Measurements from ENCODE around the gene MCC. TPM values are rescaled to one million over a fixed set of nuclear protein-coding genes. Genes with fewer than 3 reads are reported as not detected.

Gene MCC
- total and polyA plus RNA-seq, 4 donors = 9.0 to 47.3 (median 14.7) TPM

GRCh38 chr5:113364466-113364865, 123.8 kb downstream of the MCC start (continued):
- no peak for TF ChIP-seq CTCF (IDR thresholded peaks at IDR 0.05; ENCODE audit: low read depth, low read length, missing input control)
- TF ChIP-seq FOXA2 (IDR thresholded peaks at IDR 0.05) = no peak
- TF ChIP-seq FOXA1 (IDR thresholded peaks at IDR 0.05) = no peak
- TF ChIP-seq ZBTB33 (IDR thresholded peaks at IDR 0.05) = no peak
- TF ChIP-seq SP1 (IDR thresholded peaks at IDR 0.05) = no peak
- TF ChIP-seq ATF3 (IDR thresholded peaks at IDR 0.05) = no peak
- no peak for TF ChIP-seq JUND (IDR thresholded peaks at IDR 0.05)

- Histone ChIP-seq H3K9me3 (ENCODE audit: control insufficient read depth in 4 of 4, low read length in 3 of 4) (peaks cover 0 to 6% (median 4%) of the 10 kb centered on the region in 4 donors), H3K4me3 (ENCODE audit: low read depth in 1 of 3, low read length in 3 of 3) (no peak overlapping the region), H3K36me3 (ENCODE audit: control insufficient read depth in 4 of 4, insufficient read depth in 3 of 4, low read depth in 1 of 4, low read length in 3 of 4) (no peaks in the 10 kb centered on the region), H3K27me3 (ENCODE audit: control insufficient read depth in 4 of 4, insufficient read depth in 4 of 4, low read length in 3 of 4) (no peaks in the 10 kb centered on the region), H3K27ac (ENCODE audit: low read depth in 1 of 2, low read length in 2 of 2) (no peak overlapping the region), H3K4me1 (ENCODE audit: control insufficient read depth in 4 of 4, insufficient read depth in 4 of 4, low read length in 3 of 4) (peaks cover 0 to 5% (median 0%) of the 10 kb centered on the region in 4 donors), H3K9ac (ENCODE audit: low read depth in 1 of 2, low read length in 2 of 2) (no peak overlapping the region)
- TF ChIP-seq GABPA (IDR thresholded peaks at IDR 0.05 in 1 of 2, conservative IDR thresholded peaks at IDR 0.05 in 1 of 2) (no peak), FOXA2 (IDR thresholded peaks at IDR 0.05) (no peak), REST (IDR thresholded peaks at IDR 0.05) (no peak), HNF4A (conservative IDR thresholded peaks at IDR 0.05) (peak; percentile 83 to 99), JUND (IDR thresholded peaks at IDR 0.05) (no peak), NR2F2 (IDR thresholded peaks at IDR 0.05) (no peak), SP1 (IDR thresholded peaks at IDR 0.05) (peak; percentile 21), ATF3 (IDR thresholded peaks at IDR 0.05) (no peak), RXRA (IDR thresholded peaks at IDR 0.05) (peak in 1 of 2 donors; percentile 83), RAD21 (IDR thresholded peaks at IDR 0.05) (no peak), ZBTB33 (IDR thresholded peaks at IDR 0.05) (no peak), TAF1 (conservative IDR thresholded peaks at IDR 0.05) (no peak), CTCF (IDR thresholded peaks at IDR 0.05; ENCODE audit: low read depth, low read length, missing input control) (no peak), FOXA1 (IDR thresholded peaks at IDR 0.05) (no peak), MAX (IDR thresholded peaks at IDR 0.05) (no peak), HNF4G (IDR thresholded peaks at IDR 0.05) (peak; percentile 95), EGR1 (IDR thresholded peaks at IDR 0.05; ENCODE audit: low read depth in 2 of 2) (no peak), YY1 (IDR thresholded peaks at IDR 0.05) (no peak)
- DNase-seq (ENCODE audit: low spot score) = no peak
- 97% methylated on average over 1 of the region's 1 CpG for WGBS
These were observed 126.6 kb downstream of the MCC start for GRCh38 chr5:113361701-113362100.

Measured in liver (tissue), 9 donors.